GM18907 (cell line): ENCODE data around the gene ADI1.

ENCODE experiments used
- ATAC-seq: cut with Tn5 transposase; IDR thresholded peaks from one replicate; pipeline ENCODE4 v1.9.1; 2021; ENCODE audit warnings: mild to moderate bottlenecking, moderate library complexity; ENCODE audit not compliant: unreplicated experiment

ADI1 gene

DNA sequence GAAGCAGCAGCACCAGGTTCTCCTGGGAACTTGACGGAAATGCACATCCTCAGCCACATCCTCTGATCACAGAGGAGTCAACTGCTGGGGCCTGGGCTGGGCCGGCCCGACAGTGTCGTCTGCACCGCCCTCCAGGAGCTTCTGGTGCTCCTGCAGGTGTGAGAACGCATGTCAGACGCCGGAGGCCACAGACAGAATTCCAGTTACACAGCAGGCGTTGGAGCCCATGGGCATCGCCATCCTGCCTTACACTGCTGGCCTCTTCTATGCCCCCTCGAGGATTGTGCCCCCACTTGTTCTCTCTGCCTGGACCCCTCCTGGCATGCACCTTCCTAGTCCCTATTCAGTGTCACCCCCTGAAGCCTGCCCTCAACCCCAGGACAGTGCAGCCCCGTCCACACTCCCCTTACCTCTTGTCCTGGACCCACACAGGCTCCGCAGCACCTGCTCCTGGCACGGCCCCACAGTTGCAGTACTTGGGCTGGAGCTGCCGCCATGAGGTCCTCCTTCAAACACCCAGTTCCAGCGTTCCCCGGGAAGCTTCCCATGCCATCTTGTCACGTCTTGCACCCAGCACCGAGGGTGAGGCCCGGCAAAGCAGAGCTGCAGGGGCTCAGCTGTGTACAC, 37.5 kb downstream of the ADI1 start:
- ATAC-seq = no peak

DNA sequence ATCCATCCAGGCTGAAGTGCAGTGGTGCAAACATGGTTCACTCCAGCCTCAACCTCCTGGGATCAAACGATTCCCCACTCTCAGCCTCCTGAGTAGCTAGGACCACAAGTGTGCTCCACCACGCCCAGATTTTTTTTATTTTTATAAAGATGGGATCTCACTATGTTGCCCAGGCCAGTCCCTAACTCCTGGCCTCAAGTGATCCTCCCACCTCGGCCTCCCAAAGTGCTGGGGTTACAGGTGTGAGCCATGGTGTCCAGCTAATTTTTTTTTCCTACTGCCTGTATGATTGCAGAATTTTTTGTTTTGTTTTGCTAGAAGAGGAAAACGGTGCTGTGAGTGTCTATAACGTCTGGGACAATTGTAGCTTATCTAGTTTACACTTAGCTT, 38.3 kb downstream of the ADI1 start:
- ATAC-seq = no peak

GRCh38 chr2:3480352-3481010, 38.9 kb downstream of the ADI1 start:
- ATAC-seq = no peak

- ATAC-seq = no peak
These were observed 39.7 kb downstream of the ADI1 start for GRCh38 chr2:3479430-3480320.

DNA sequence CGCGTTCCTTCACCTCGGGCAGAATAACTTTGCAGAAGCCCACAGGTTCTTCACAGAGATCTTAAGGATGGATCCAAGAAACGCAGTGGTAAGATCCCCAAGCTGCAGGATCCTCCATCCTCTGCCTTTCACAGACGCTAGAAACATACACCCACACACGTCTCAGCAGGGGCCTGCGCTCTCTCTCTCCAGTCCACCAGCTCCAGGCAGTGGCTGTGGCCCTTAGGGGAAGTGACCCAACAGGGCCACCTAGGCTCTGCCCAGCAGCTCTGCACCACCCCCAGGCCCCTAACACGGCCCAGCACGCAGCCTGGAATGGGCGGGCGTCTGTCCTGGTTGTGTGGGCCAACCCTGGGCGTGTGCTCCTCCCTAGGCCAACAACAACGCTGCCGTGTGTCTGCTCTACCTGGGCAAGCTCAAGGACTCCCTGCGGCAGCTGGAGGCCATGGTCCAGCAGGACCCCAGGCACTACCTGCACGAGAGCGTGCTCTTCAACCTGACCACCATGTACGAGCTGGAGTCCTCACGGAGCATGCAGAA, 40.4 kb downstream of the ADI1 start:
- ATAC-seq = no peak

- no peak for ATAC-seq
These were observed 42.4 kb downstream of the ADI1 start for GRCh38 chr2:3476985-3477327.

GRCh38 chr2:3476321-3476984, 42.9 kb downstream of the ADI1 start:
- no peak for ATAC-seq

- ATAC-seq = no peak
These were observed 43.6 kb downstream of the ADI1 start for GRCh38 chr2:3475771-3476170.

- ATAC-seq = no peak
These were observed 46.4 kb downstream of the ADI1 start for GRCh38 chr2:3472966-3473365.

DNA sequence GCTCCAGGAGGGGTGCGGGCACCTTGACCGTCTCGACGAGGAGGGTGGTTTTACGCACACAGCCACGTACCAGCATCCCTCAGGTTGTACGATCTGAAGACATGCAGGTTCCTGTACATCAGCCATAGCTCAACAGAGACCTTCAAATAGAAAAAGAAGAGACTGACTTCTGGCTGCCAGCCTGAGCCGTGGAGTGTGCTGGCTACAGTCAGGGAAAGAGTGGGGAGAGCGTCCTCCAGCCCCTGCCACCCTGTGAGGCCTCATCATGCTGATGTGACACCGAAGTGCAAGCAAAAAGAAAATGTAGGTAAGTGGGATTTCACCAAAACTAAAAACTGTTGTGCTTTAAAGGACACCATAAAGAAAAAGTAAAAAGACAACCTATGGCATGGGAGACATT, 47.0 kb downstream of the ADI1 start:
- ATAC-seq = no peak

GRCh38 chr2:3470856-3471737, 48.2 kb downstream of the ADI1 start:
- no peak for ATAC-seq

DNA sequence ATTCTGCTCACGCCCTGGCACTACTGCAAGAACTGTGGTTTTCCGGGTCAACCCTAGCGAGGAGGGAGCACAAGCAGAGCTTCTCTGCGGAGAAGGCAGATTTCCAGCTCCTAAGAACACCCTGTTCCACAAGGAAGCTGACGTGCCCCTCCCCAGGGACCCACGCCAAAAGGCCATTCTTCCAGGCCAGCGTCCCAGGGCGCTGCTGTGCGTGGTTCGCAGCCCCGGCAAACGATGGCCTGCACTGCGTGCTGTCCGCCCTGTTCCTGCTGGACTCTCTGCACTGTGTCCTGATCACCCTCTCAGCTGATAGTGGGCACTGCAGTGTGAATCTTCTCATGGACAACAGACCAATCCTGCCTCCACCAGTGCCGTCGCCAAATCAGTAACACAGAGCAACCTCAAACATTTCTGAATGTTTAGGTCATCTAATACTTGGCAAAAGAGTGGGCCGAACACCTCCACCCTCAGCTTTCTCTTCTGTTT, 49.1 kb downstream of the ADI1 start:
- ATAC-seq = no peak

DNA sequence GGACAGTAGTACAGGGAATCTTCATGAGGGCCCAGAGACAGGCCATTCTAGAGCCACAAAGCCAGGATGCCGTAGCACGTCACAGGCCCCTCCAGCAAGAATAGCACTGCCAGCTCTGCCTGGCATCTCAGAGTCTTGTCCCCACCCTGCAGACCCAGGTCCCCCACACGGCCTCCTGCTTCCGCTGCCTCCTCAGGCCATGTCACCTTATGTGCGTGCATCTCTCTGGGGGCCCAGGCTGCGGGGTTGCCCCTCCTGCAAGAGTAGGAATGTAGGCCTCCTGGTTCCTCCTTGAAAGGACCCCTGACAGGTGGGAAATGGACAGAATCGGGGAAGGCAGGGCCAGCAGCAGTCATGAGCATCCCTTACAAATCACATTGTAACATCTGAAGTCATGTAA, 49.8 kb downstream of the ADI1 start:
- no peak for ATAC-seq

GRCh38 chr2:3468296-3468988, 50.9 kb downstream of the ADI1 start:
- ATAC-seq = no peak

- ATAC-seq = no peak
These were observed 51.7 kb downstream of the ADI1 start for GRCh38 chr2:3467654-3468053.

DNA sequence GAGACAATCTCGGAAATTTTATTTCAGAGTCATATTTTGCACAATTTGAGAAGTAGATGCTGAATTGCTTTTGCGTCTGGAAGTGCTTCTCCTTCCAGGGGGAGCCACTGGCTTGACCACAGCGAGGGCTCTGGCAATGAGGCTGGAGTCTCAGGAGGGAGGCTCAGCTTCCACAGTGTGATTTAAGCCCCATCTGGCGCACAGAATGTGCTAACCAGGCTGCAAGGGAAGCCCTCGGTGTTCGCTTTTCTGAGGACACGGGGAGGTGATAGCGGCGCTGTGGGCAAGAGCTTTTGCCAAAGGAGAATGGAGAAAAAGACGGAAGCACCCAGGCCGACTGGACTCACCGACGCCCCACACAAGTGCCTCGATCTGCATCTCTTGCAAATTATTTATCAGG, 52.4 kb downstream of the ADI1 start:
- no peak for ATAC-seq

GRCh38 chr2:3466482-3466863, 52.9 kb downstream of the ADI1 start:
- no peak for ATAC-seq

- no peak for ATAC-seq
These were observed 53.4 kb downstream of the ADI1 start for GRCh38 chr2:3465844-3466481.

DNA sequence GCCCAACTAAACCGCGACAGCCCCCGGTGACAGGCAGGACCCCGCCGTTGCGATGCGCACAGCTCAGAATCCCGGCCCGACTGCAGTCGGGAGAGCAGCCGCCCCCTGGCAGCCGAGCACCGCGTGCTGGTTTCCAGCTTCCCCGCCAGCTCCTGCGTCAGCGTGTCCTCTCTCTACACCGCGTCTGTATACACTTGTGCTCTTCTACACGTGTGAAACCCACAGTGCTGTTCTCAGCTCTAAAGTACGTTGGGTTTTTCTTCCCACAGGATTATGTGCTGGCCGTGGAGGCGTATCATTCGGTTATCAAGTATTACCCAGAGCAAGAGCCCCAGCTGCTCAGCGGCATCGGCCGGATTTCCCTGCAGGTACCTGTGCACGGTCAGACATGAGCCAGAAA, 54.0 kb downstream of the ADI1 start:
- ATAC-seq = no peak
